GM21529 (cell line): Measurements from ENCODE around the gene CRNKL1.

Experiments
- ATAC-seq: cut with Tn5 transposase; IDR thresholded peaks from one replicate; pipeline ENCODE4 v1.9.1; 2021; ENCODE audit not compliant: unreplicated experiment

CRNKL1 gene

GRCh38 chr20:19986419-19986818, 65.8 kb downstream of the CRNKL1 start:
- ATAC-seq, result no peak
